NCI-H460 (cell line): ENCODE data around the gene PDAP1. TPM values are rescaled to one million over a fixed set of nuclear protein-coding genes. Genes with fewer than 3 reads are reported as not detected.
"Not testable (repeated sequence)": the region's sequence is repeated elsewhere in the genome, so short reads cannot be mapped to it uniquely, and the experiment has no call there.

Source experiments
- DNase-seq: peaks from one replicate; pipeline ENCODE4 v3.0.0-alpha.2; 2016; ENCODE audit warnings: low read depth; ENCODE audit errors: extremely low read depth
- polyA plus RNA-seq: library from polyadenylated mRNA; depleted of rRNA; stranded (reverse); fragments of >200 nt; gene quantifications from 2 replicates; pipeline ENCODE4 v1.2.3, GENCODE V29; 2014; cell fraction: nucleus; rRNA removed
- total RNA-seq: library from RNA; depleted of rRNA; stranded (reverse); fragments of >200 nt; shearing (Covaris generic); gene quantifications from 2 replicates; pipeline ENCODE4 v1.2.3, GENCODE V29; 2014; rRNA removed

PDAP1 gene, protein sequence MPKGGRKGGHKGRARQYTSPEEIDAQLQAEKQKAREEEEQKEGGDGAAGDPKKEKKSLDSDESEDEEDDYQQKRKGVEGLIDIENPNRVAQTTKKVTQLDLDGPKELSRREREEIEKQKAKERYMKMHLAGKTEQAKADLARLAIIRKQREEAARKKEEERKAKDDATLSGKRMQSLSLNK
- 67.2 and 72.1 TPM in 2 replicates for total RNA-seq
- 109 and 115 TPM in 2 replicates for polyA plus RNA-seq

GRCh38 chr7:99408379-99409191 lies at the start of gene PDAP1, which contains the start of gene BUD31:
PDAP1 (minus strand) TSS chr7:99408597; CDS start chr7:99408548, 49 bp downstream.
BUD31 (plus strand) TSS chr7:99408969; CDS start chr7:99411093, 2,124 bp downstream.
- peak; percentile 86 for DNase-seq

DNA sequence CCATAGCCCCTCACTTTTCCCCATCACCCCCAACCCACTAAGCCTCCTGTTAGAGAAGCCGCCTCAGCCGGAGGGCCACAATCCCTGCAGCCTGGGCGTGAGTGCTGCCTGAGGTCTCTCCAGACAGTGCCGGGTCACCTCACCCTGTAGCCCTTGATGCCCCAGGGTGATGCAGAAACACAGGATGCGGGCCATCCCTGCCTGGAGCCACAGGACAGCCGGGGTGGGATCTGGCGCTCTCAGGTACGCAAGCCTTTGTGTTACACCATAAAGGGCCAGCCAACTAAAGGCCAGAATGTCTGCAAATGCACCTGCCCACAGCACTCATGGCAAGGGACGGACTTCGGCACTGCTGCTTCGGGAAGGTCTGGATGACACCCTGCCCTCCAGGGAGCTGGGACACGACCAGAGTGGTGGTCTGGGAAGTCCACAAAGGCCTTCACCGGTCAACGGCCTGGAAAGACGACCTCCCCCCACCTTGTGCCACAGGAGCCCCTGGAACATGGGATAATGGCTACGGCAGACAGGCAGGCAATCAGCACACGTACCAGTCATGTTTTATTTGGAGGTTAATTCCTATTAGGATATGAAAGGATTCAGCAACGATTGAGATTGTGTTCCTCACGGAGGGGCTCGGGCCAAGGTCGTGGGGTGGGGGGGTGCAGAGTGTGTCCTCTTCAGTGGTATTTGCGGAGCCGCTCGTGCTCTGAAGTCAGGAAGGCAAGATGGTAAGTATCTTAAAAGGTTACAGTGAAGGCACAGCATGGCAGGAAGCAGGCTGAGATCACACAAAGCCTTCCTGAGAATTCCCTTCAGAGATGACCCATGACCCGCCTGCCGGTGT lies 49.5 kb upstream of the PDAP1 start:
- DNase-seq = no peak

GRCh38 chr7:99457050-99457649 lies 48.8 kb upstream of the PDAP1 start:
- DNase-seq = no peak

GRCh38 chr7:99456288-99456687 lies 47.9 kb upstream of the PDAP1 start:
- no peak for DNase-seq

DNA sequence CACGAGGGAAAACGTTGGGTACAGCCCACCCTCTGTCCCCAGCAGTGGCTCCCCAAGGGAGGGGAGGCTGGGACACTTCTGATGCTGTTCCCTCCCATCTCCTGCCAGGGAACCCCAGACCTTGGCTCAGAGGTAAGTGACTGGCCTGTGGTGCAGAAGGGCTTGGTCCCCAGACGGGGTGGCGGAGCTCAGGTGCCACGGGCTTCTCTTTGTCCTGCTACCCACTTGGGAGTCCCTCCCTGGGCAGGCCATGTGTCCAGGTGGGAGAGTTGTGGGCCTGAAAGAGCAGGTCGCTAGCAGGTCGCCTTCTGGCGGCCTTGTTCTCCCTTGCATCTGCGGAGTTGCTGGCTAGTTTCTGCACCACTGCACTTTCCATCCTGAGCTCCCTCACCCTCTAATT lies 47.5 kb upstream of the PDAP1 start:
- DNase-seq = no peak

GRCh38 chr7:99453105-99453504 lies 44.7 kb upstream of the PDAP1 start:
- no peak for DNase-seq

- no peak for DNase-seq
Observed at GRCh38 chr7:99452541-99452940, 44.1 kb upstream of the PDAP1 start.

GRCh38 chr7:99451936-99452335 lies 43.5 kb upstream of the PDAP1 start:
- no peak for DNase-seq

GRCh38 chr7:99449326-99449725 lies 40.9 kb upstream of the PDAP1 start:
- DNase-seq = no peak

GRCh38 chr7:99448855-99449254 lies 40.5 kb upstream of the PDAP1 start:
- DNase-seq = no peak

DNA sequence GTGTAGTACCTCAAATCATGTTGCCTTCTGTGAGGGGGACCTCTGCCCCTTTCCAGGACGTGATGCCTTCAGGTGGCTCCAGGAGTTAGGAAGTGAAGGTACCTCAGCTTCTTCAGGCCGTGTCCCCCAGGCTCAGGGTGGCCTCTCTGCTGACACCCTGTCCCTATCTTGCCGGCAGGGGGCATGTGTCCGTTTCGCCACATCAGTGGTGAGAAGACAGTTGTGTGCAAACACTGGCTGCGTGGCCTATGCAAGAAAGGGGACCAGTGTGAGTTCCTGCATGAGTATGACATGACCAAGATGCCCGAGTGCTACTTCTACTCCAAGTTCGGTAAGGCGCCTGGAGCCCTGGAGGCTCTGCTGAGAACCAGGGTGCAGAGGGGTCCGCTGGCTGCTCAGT lies 39.5 kb upstream of the PDAP1 start:
- peak; percentile 44 for DNase-seq

GRCh38 chr7:99446096-99446495 lies 37.7 kb upstream of the PDAP1 start:
- DNase-seq = no peak

DNA sequence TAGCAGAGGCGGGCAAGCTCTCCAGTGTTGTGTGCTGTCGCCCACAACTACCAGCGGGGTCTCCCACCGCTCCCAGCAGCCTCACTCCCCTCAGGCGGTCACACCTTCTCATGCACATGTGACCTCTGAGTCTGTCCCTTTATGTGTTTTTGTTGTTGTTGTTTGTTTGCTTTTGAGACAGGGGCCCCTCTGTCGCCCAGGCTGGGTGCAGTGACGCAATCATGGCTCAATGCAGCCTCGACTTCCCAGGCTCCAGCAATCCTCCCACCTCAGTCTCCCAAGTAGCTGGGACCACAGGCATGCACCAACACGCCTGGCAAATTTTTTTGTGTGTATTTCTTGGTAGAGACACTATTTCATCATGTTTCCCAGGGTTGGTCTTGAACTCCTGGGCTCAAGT lies 31.8 kb upstream of the PDAP1 start:
- no peak for DNase-seq

DNA sequence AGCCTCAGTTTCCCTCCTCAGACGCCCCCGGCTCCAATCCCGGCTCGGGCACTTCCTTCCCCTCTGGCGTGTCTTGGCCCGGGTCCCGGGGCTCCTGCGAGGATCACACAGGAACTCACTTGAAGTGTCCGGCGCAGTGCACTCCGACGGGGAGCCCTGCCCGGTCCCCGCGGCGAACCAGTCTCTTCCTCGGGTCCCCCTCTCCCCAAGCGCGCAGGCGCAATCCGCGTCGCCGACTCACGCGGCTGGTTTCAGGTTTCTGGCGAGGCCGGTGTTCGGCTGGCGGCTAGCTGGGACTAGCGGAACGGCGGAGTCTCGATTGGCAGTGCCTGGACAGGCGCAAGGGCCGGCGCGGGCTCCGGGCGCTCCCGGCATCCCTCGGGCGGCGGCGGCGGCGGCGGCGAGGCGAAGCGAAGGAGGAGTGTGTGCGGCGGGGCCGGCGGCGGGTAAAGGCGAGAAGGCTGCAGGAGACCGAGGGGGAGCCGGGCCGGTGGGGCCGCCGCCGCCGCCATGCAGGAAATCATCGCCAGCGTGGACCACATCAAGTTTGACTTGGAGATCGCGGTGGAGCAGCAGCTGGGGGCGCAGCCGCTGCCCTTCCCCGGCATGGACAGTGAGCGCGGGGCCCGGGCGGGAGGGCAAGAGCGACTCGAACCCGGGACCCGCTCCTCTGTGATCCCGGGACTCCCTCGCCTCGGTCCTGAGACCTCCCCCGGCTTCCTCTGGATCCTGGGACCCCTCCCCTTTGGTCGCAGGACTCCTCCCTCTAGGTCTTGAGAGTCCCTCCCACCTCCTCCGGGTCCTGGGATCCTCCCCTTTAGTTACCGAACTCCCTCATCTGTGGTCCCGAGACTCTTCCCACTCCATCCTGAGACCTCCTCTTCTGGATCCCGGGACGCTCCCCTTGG lies 30.4 kb upstream of the PDAP1 start, which contains the start of the genes CPSF4 and PTCD1:
Gene CPSF4, plus strand, starts transcription at position 371 of the 908 bp plus-strand sequence. Its CDS starts 140 bp downstream, at position 511.
Gene PTCD1, minus strand, starts transcription at position 226 of the 908 bp plus-strand sequence. CDS start 3,556 bp downstream, outside the sequence.
- peak; percentile 95 for DNase-seq

- no peak for DNase-seq
Observed at GRCh38 chr7:99437946-99438572, 29.7 kb upstream of the PDAP1 start.

DNA sequence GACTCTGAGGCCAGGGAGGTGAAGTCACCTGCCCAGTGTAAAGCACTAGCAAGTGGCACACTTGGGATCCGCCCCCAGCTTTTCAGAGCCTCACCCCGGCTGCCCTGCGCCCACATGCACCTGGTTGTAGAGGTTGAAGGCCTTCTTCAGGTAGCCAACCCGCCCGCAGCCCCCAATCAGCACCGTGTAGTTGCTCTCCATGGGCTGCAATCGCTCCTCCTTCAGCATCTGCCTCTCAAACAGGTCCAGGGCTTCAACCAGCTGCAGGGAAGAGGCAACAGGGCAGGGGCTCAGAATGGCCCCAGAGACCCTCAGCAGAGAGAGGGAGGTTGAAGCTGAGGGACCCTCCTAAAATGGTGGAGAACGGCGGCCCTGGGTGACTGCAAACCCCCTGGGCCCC lies 24.8 kb upstream of the PDAP1 start:
- DNase-seq = no peak

GRCh38 chr7:99431756-99432540 lies 23.6 kb upstream of the PDAP1 start:
- not testable (repeated sequence) for DNase-seq

GRCh38 chr7:99429756-99430155 lies 21.4 kb upstream of the PDAP1 start:
- DNase-seq = no peak
